ENCODE results near the gene PXYLP1.

DNA sequence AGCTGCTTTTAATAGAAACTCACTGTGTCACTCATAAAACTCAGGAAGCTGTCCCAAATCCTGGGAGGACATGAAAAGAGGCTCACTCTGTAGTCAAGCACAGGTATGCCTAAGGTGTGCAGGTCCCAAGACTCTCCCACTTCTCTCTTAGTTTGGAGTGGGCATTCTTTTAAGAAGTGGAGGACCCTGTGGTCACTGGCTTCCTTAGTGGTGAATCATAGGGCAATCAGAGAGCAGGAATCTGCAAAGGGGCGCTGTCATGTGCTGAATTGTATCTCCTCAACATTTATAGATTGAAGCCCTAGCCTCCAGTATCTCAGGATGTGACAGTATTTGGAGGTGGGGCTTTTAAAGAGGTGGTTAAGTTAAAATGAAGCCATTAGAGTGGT is 89.5 kb downstream of the PXYLP1 start:
- TF ChIP-seq, protein P1, sequence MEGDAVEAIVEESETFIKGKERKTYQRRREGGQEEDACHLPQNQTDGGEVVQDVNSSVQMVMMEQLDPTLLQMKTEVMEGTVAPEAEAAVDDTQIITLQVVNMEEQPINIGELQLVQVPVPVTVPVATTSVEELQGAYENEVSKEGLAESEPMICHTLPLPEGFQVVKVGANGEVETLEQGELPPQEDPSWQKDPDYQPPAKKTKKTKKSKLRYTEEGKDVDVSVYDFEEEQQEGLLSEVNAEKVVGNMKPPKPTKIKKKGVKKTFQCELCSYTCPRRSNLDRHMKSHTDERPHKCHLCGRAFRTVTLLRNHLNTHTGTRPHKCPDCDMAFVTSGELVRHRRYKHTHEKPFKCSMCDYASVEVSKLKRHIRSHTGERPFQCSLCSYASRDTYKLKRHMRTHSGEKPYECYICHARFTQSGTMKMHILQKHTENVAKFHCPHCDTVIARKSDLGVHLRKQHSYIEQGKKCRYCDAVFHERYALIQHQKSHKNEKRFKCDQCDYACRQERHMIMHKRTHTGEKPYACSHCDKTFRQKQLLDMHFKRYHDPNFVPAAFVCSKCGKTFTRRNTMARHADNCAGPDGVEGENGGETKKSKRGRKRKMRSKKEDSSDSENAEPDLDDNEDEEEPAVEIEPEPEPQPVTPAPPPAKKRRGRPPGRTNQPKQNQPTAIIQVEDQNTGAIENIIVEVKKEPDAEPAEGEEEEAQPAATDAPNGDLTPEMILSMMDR (IDR thresholded peaks at IDR 0.05) = no peak
- no peak for TF ChIP-seq POLR2A (IDR thresholded peaks at IDR 0.05)

All from prostate gland (tissue), 2 donors.